ENCODE results near the gene AMMECR1. TPM values are rescaled to one million over a fixed set of nuclear protein-coding genes. Genes with fewer than 3 reads are reported as not detected.

AMMECR1 gene
- total RNA-seq, 3 donors from 2014 or later = 4.1 to 10.7 (median 8.2) TPM

GRCh38 chrX:110210417-110211139, 107.3 kb downstream of the AMMECR1 start:
- no peak for TF ChIP-seq CTCF (IDR thresholded peaks at IDR 0.05)
- intact Hi-C loops (cut with DNase I, micrococcal nuclease) = no loop called here
- Histone ChIP-seq H3K4me1 (ENCODE audit: low read depth) (no peaks in the 10 kb centered on the region), H3K9me3 (no peaks in the 10 kb centered on the region), H3K36me3 (ENCODE audit: low read depth) (no peaks in the 10 kb centered on the region), H3K4me3 (no peak overlapping the region)
- no peak for DNase-seq
- ATAC-seq = no peak

DNA sequence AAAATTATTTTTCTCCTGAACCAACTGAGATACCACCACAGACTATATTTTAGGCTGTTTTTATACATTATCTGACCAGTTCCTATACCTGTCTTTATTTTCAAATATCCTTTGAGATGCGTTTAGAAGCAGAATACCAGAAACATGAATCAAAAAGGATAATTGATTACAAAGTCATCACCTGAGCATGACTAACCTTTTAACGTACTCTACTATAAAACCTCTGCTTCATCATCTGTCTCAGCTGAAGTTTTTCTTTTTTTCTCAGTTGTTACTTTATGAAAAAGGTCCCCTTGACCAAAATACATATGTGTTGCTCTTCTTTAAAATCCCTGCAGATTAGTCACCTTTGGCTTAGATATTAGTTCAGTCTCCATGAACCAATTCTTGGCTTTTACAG, 109.8 kb downstream of the AMMECR1 start:
- intact Hi-C loops (cut with DNase I, micrococcal nuclease) = no loop called here
- DNase-seq = no peak
- no peak for TF ChIP-seq CTCF (IDR thresholded peaks at IDR 0.05)
- Histone ChIP-seq H3K36me3 (ENCODE audit: low read depth) (no peaks in the 10 kb centered on the region), H3K4me3 (no peak overlapping the region), H3K4me1 (ENCODE audit: low read depth) (no peaks in the 10 kb centered on the region), H3K9me3 (no peaks in the 10 kb centered on the region)
- no peak for ATAC-seq

DNA sequence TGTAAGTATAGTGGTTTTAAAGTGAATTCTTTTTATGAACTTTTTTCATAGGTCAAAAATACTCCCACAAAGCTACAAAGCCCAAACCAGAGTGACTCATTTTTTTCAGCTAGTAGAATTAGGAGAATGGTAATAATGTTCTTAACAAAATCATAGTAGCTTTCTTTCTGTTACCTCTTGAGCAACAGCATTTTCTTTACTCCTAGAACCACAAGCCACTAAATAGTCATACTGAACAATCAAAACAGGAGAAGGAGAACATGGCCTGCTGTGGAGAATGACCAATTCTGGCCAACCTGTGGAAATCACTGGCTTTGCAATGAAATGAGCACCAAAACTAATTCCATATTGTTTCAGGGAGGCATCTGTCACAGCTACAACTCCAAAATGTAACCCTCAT, 112.9 kb downstream of the AMMECR1 start:
- H3K4me3 ChIP-seq = no peak overlapping the region
- H3K9me3 ChIP-seq = no peaks in the 10 kb centered on the region
- no peaks in the 10 kb centered on the region for H3K4me1 ChIP-seq (ENCODE audit: low read depth)
- TF ChIP-seq CTCF (IDR thresholded peaks at IDR 0.05) = no peak
- no peak for DNase-seq
- no peak for ATAC-seq
- intact Hi-C loops (cut with DNase I, micrococcal nuclease) = no loop called here
- H3K36me3 ChIP-seq (ENCODE audit: low read depth) = no peaks in the 10 kb centered on the region

GRCh38 chrX:110201799-110202198, 116.1 kb downstream of the AMMECR1 start:
- ATAC-seq (no peak), DNase-seq (no peak)
- H3K9me3 ChIP-seq = no peaks in the 10 kb centered on the region
- no peak for TF ChIP-seq CTCF (IDR thresholded peaks at IDR 0.05)
- intact Hi-C loops (cut with DNase I, micrococcal nuclease) = no loop called here
- no peaks in the 10 kb centered on the region for H3K4me1 ChIP-seq (ENCODE audit: low read depth)
- H3K4me3 ChIP-seq = no peak overlapping the region
- H3K36me3 ChIP-seq (ENCODE audit: low read depth) = no peaks in the 10 kb centered on the region

GRCh38 chrX:110194977-110195376, 122.9 kb downstream of the AMMECR1 start:
- H3K36me3 ChIP-seq (ENCODE audit: low read depth) = no peaks in the 10 kb centered on the region
- intact Hi-C loops (cut with DNase I, micrococcal nuclease) = no loop called here
- no peak overlapping the region for H3K4me3 ChIP-seq
- TF ChIP-seq CTCF (IDR thresholded peaks at IDR 0.05) = no peak
- DNase-seq (no peak), ATAC-seq (no peak)
- H3K9me3 ChIP-seq = no peaks in the 10 kb centered on the region
- no peaks in the 10 kb centered on the region for H3K4me1 ChIP-seq (ENCODE audit: low read depth)

DNA sequence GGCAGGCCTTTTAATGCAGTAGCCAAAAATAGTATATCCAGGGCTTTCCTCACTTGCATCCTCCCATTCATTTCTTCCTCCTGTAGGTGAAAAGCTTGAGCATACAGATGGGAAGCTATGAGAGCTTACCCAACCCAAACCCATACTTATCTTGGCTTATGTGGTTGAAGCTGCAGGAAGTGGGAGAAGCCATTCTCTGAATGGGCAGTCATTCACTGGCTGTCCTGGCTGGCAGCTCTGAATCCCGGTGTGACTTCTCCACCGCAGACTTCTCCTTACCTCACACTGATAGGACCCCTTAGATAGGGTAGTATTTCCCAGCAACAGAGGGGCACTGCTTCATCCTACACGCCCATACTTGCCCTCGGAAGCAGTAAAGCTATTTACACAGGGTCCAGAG, 125.4 kb downstream of the AMMECR1 start:
- ATAC-seq (no peak), DNase-seq (no peak)
- Histone ChIP-seq H3K9me3 (no peaks in the 10 kb centered on the region), H3K4me1 (ENCODE audit: low read depth) (no peaks in the 10 kb centered on the region), H3K4me3 (no peak overlapping the region), H3K36me3 (ENCODE audit: low read depth) (no peaks in the 10 kb centered on the region)
- no peak for TF ChIP-seq CTCF (IDR thresholded peaks at IDR 0.05)
- intact Hi-C loops (cut with DNase I, micrococcal nuclease) = no loop called here

Measured in mucosa of descending colon (tissue), 3 donors.